ENCODE data around the gene GALNT18. TPM values are rescaled to one million over a fixed set of nuclear protein-coding genes. Genes with fewer than 3 reads are reported as not detected.

Gene GALNT18
- total RNA-seq, 1 experiment from 2014 or later, result not detected

DNA sequence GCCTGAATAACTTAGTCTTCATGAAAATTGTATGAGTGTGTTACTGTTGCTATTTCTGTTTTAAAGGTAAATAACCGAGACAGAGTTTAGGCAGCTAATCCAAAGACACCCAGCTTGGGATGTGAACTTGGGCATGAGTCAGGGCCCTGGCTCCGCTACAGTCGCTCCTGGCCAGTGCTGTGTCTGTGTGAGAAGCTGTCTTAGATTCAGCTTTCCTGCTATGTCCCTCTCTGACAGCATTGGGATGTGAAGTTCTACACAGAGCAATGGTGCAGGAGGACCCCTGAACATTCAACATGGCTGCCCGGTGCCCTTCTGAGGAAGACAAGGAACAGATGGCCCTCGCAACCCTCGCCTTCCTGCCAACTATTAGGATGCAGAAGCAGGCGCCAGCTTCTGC lies 49.4 kb downstream of the GALNT18 start:
- ChIA-PET CTCF (no interaction called here), POLR2A (ENCODE audit: unreplicated experiment) (no interaction called here)
- no peak for DNase-seq
- intact Hi-C loops (cut with micrococcal nuclease; ENCODE audit: unreplicated experiment), result no loop called here
- Histone ChIP-seq H3K4me2 (no peak overlapping the region), H3K79me2 (ENCODE audit: low read depth) (no peaks in the 10 kb centered on the region), H3K9me3 (ENCODE audit: insufficient read depth, low read depth) (no peaks in the 10 kb centered on the region), H3K36me3 (ENCODE audit: low read depth) (no peaks in the 10 kb centered on the region), H3K27me3 (ENCODE audit: insufficient read depth, low read depth) (peaks cover 17% of the 10 kb centered on the region; the same call in 1 of the 2 replicates), H3K4me1 (replicated peaks; ENCODE audit: insufficient read depth) (no peaks in the 10 kb centered on the region), H3K9me2 (ENCODE audit: insufficient read depth) (no peaks in the 10 kb centered on the region), H3F3A (ENCODE audit: insufficient read depth, low read depth) (no peaks in the 10 kb centered on the region), H3K27ac (no peak overlapping the region), H3K4me3 (no peak overlapping the region), H4K20me1 (ENCODE audit: insufficient read depth) (no peaks in the 10 kb centered on the region), H2AFZ (no peak overlapping the region)
- BruUV-seq (replicated peaks), result no TSS peak
- no peak for TF ChIP-seq CTCF (conservative IDR thresholded peaks at IDR 0.05)
- TF ChIP-seq EZH2 (IDR thresholded peaks at IDR 0.05; ENCODE audit: low read depth), result no peak

DNA sequence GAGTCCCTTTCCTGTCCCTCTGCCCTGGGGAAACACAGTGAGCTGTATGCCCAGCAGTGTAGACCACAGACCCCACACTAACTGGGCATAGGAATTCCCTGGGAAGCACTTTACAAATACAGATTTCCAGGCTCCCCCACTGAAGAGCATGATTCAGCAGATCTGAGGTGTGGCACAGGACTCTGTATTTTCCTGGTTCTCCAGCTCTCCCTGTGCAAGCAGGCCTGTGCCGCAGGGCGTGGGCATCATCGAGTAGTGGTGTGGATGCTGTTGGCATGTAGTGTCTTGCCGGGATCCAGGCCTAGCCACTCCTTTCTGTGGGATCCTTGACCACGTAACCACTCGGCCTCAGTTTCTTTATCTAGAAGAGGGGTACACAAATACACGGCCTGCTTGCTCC lies 49.9 kb downstream of the GALNT18 start:
- intact Hi-C loops (cut with micrococcal nuclease; ENCODE audit: unreplicated experiment), result no loop called here
- Histone ChIP-seq H3K4me3 (no peak overlapping the region), H3K79me2 (ENCODE audit: low read depth) (no peaks in the 10 kb centered on the region), H3K4me2 (no peak overlapping the region), H3K9me3 (ENCODE audit: insufficient read depth, low read depth) (no peaks in the 10 kb centered on the region), H3K4me1 (replicated peaks; ENCODE audit: insufficient read depth) (no peaks in the 10 kb centered on the region), H4K20me1 (ENCODE audit: insufficient read depth) (no peaks in the 10 kb centered on the region), H3K9me2 (ENCODE audit: insufficient read depth) (no peaks in the 10 kb centered on the region), H2AFZ (no peak overlapping the region), H3K27ac (no peak overlapping the region), H3F3A (ENCODE audit: insufficient read depth, low read depth) (no peaks in the 10 kb centered on the region), H3K27me3 (ENCODE audit: insufficient read depth, low read depth) (peaks cover 14% of the 10 kb centered on the region; the same call in 1 of the 2 replicates), H3K36me3 (ENCODE audit: low read depth) (no peaks in the 10 kb centered on the region)
- ChIA-PET CTCF (no interaction called here), POLR2A (ENCODE audit: unreplicated experiment) (no interaction called here)
- TF ChIP-seq EZH2 (IDR thresholded peaks at IDR 0.05; ENCODE audit: low read depth), result no peak
- no peak for TF ChIP-seq CTCF (conservative IDR thresholded peaks at IDR 0.05)
- DNase-seq, result no peak
- no TSS peak for BruUV-seq (replicated peaks)

GRCh38 chr11:11570823-11571222 lies 51.0 kb downstream of the GALNT18 start:
- intact Hi-C loops (cut with micrococcal nuclease; ENCODE audit: unreplicated experiment), result no loop called here
- Histone ChIP-seq H3K79me2 (ENCODE audit: low read depth) (no peaks in the 10 kb centered on the region), H3K27ac (no peak overlapping the region), H3K9me3 (ENCODE audit: insufficient read depth, low read depth) (no peaks in the 10 kb centered on the region), H3K4me3 (no peak overlapping the region), H3K36me3 (ENCODE audit: low read depth) (no peaks in the 10 kb centered on the region), H2AFZ (no peak overlapping the region), H3K27me3 (ENCODE audit: insufficient read depth, low read depth) (0 out of 2 replicates have a peak, but pooled peaks cover 7% of the 10 kb centered on the region), H3K4me2 (no peak overlapping the region), H3K4me1 (replicated peaks; ENCODE audit: insufficient read depth) (no peaks in the 10 kb centered on the region), H3K9me2 (ENCODE audit: insufficient read depth) (no peaks in the 10 kb centered on the region), H3F3A (ENCODE audit: insufficient read depth, low read depth) (no peaks in the 10 kb centered on the region), H4K20me1 (ENCODE audit: insufficient read depth) (no peaks in the 10 kb centered on the region)
- no TSS peak for BruUV-seq (replicated peaks)
- CTCF ChIA-PET, result no interaction called here
- TF ChIP-seq CTCF (conservative IDR thresholded peaks at IDR 0.05) (no peak), EZH2 (IDR thresholded peaks at IDR 0.05; ENCODE audit: low read depth) (no peak)
- DNase-seq, result no peak
- POLR2A ChIA-PET (ENCODE audit: unreplicated experiment), result no interaction called here
